ENCODE results near the gene PGGHG. TPM values are rescaled to one million over a fixed set of nuclear protein-coding genes. Genes with fewer than 3 reads are reported as not detected.

The PGGHG gene
- total RNA-seq, 1 donor from 2014 or later: 20.5 TPM

- no peak overlapping the region for H3K4me2 ChIP-seq
- H3K79me2 ChIP-seq (ENCODE audit: low read depth): no peaks in the 10 kb centered on the region
- no peaks in the 10 kb centered on the region for H3K36me3 ChIP-seq
- no peak for DNase-seq (ENCODE audit: low spot score)
- no peaks in the 10 kb centered on the region for H3K9me3 ChIP-seq (ENCODE audit: low read depth)
- peaks cover 7% of the 10 kb centered on the region for H3K9me3 Mint-ChIP-seq
- H3K27me3 Mint-ChIP-seq (ENCODE audit: insufficient read depth, low read depth): peaks cover 3% of the 10 kb centered on the region
- peaks cover 3% of the 10 kb centered on the region for H3K4me1 Mint-ChIP-seq
- H3K27ac Mint-ChIP-seq: no peak overlapping the region
- H3K4me3 ChIP-seq: no peak overlapping the region
- no peaks in the 10 kb centered on the region for H3K4me1 ChIP-seq
- no peaks in the 10 kb centered on the region for H3F3A ChIP-seq (ENCODE audit: low read depth)
- H3K36me3 Mint-ChIP-seq: peaks cover 1% of the 10 kb centered on the region
- no peaks in the 10 kb centered on the region for H4K20me1 ChIP-seq (ENCODE audit: low read depth)
- H3K27ac ChIP-seq: no peak overlapping the region
- H3K27me3 ChIP-seq: peaks cover 3% of the 10 kb centered on the region
- H3K9ac ChIP-seq: no peak overlapping the region
- TF ChIP-seq EZH2 (IDR thresholded peaks at IDR 0.05) (no peak), EZH2phosphoT487 (IDR thresholded peaks at IDR 0.05) (no peak), CTCF (IDR thresholded peaks at IDR 0.05) (no peak)
- H2AFZ ChIP-seq (replicated peaks): no peak overlapping the region
- H3K4me3 Mint-ChIP-seq: no peak overlapping the region
Observed at GRCh38 chr11:272195-272930, 16.6 kb upstream of the PGGHG start.

- no peak overlapping the region for H3K4me3 Mint-ChIP-seq
- H3K27ac Mint-ChIP-seq: no peak overlapping the region
- no peaks in the 10 kb centered on the region for H4K20me1 ChIP-seq (ENCODE audit: low read depth)
- no peak overlapping the region for H2AFZ ChIP-seq (replicated peaks)
- peaks cover 11% of the 10 kb centered on the region for H3K9me3 Mint-ChIP-seq
- H3K79me2 ChIP-seq (ENCODE audit: low read depth): no peaks in the 10 kb centered on the region
- H3K4me1 Mint-ChIP-seq: peaks cover 6% of the 10 kb centered on the region
- no peak overlapping the region for H3K27ac ChIP-seq
- H3F3A ChIP-seq (ENCODE audit: low read depth): no peaks in the 10 kb centered on the region
- no peak overlapping the region for H3K9ac ChIP-seq
- DNase-seq (ENCODE audit: low spot score): no peak
- no peaks in the 10 kb centered on the region for H3K4me1 ChIP-seq
- H3K4me3 ChIP-seq: no peak overlapping the region
- H3K27me3 Mint-ChIP-seq (ENCODE audit: insufficient read depth, low read depth): peaks cover 7% of the 10 kb centered on the region
- H3K9me3 ChIP-seq (ENCODE audit: low read depth): no peaks in the 10 kb centered on the region
- H3K4me2 ChIP-seq: no peak overlapping the region
- no peaks in the 10 kb centered on the region for H3K36me3 ChIP-seq
- TF ChIP-seq EZH2 (IDR thresholded peaks at IDR 0.05) (no peak), CTCF (IDR thresholded peaks at IDR 0.05) (no peak), EZH2phosphoT487 (IDR thresholded peaks at IDR 0.05) (no peak)
- H3K36me3 Mint-ChIP-seq: peaks cover 1% of the 10 kb centered on the region
- peaks cover 3% of the 10 kb centered on the region for H3K27me3 ChIP-seq
Observed at GRCh38 chr11:272931-273198, 16.1 kb upstream of the PGGHG start.

- no peak overlapping the region for H3K4me3 Mint-ChIP-seq
- peaks cover 5% of the 10 kb centered on the region for H3K9me3 Mint-ChIP-seq
Observed at GRCh38 chr11:276219-276618, 12.7 kb upstream of the PGGHG start.

More at GRCh38 chr11:276219-276618, 12.7 kb upstream of the PGGHG start:
- TF ChIP-seq CTCF (IDR thresholded peaks at IDR 0.05) (no peak), EZH2phosphoT487 (IDR thresholded peaks at IDR 0.05) (no peak), EZH2 (IDR thresholded peaks at IDR 0.05) (no peak)
- no peak overlapping the region for H3K27ac ChIP-seq
- H3K27me3 Mint-ChIP-seq (ENCODE audit: insufficient read depth, low read depth): peaks cover 9% of the 10 kb centered on the region
- peaks cover 7% of the 10 kb centered on the region for H3K27me3 ChIP-seq
- no peak overlapping the region for H3K9ac ChIP-seq
- no peaks in the 10 kb centered on the region for H3K36me3 Mint-ChIP-seq
- H3K9me3 ChIP-seq (ENCODE audit: low read depth): no peaks in the 10 kb centered on the region
- H3F3A ChIP-seq (ENCODE audit: low read depth): no peaks in the 10 kb centered on the region
- H3K79me2 ChIP-seq (ENCODE audit: low read depth): no peaks in the 10 kb centered on the region
- H2AFZ ChIP-seq (replicated peaks): no peak overlapping the region
- no peaks in the 10 kb centered on the region for H3K36me3 ChIP-seq
- peaks cover 3% of the 10 kb centered on the region for H3K4me1 Mint-ChIP-seq
- no peaks in the 10 kb centered on the region for H3K4me1 ChIP-seq
- H3K27ac Mint-ChIP-seq: no peak overlapping the region
- no peak for DNase-seq (ENCODE audit: low spot score)
- H3K4me3 ChIP-seq: no peak overlapping the region
- H3K4me2 ChIP-seq: no peak overlapping the region
- H4K20me1 ChIP-seq (ENCODE audit: low read depth): no peaks in the 10 kb centered on the region
